Ureter (tissue), 1 donor: ENCODE results near the gene FLOT1. TPM values are rescaled to one million over a fixed set of nuclear protein-coding genes. Genes with fewer than 3 reads are reported as not detected.
A peak's percentile ranks its signal among the peaks of the same experiment; 100 is the strongest.

Experiments used
- DNase-seq: peaks from one replicate; pipeline ENCODE4 v3.0.0-alpha.2; 2020; ENCODE audit warnings: low spot score
- total RNA-seq: library from RNA; stranded (reverse); gene quantifications from one replicate; pipeline ENCODE4 v1.2.4, GENCODE V29; 2023
- donor health status: DM: yes; HTN: yes; CAD: no.

Gene FLOT1
- total RNA-seq, 1 donor from 2014 or later: 133 TPM

DNA sequence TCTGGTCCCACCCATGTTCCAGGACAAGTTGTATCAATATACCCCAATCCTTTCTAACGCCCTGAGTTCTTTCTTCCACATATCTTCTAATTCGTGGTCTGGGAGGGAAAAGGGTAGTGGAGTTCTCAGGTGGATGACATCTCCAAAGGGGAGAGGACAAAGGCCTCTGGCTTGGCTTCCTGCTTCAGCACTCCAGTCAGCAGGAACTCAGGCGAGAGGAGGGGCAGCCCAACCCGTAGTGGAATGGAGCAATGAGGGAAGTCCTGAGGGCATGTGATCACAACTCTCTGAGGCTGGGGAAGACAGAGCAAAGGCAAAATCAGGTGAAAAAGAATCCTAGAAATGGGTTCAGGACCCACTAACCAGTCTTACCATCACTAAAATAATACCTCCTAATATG is 42.1 kb downstream of the FLOT1 start:
- no peak for DNase-seq

- no peak for DNase-seq
Observed at GRCh38 chr6:30696432-30696831, 46.1 kb downstream of the FLOT1 start.

- no peak for DNase-seq
Observed at GRCh38 chr6:30691208-30691847, 51.2 kb downstream of the FLOT1 start.

DNA sequence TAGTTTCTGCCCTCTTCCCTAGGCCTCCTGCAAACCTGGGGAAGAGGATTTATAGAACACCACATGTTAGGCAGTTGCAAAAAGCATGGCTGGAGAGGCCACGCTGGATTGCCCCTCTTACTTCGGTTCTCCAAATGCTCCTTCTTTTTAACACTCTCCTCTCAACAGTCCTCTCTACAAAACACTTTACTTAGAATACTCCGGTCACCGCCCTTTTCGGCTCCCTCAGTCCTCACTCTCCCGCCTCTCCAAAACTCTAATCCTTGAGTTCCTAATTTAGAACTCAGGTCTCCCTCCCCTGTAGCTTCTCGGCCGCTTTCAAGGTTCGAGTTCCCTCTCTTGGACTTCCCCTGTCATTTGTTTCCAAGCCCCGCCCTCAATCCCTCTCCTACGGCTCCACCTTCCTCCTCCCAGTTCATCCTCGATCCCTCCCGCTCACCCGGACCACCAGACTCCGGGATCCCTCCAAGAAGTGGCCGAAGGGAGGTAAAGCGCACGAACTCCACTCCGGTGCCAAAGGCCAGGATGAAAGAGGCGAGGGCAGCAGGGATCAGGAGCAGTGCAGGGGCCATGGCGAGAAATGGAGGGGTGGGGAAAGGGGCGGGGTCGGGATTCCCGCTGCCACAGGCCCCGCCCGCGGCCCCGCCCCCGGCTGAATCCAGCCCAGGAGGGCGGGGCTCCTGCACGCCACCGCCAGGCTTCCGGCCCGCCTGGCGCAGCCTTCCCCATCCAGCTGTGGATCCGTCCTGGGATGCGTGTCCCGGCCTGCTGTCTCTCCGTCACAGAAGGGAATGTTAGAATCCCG is 51.9 kb downstream of the FLOT1 start, which contains the start of gene NRM:
TSS of gene NRM (minus strand) at position 582 of the 805 bp plus-strand sequence. CDS start at position 572, 10 bp downstream.
- DNase-seq: peak; percentile 88

- no peak for DNase-seq
Observed at GRCh38 chr6:30689985-30690384, 52.5 kb downstream of the FLOT1 start.

DNA sequence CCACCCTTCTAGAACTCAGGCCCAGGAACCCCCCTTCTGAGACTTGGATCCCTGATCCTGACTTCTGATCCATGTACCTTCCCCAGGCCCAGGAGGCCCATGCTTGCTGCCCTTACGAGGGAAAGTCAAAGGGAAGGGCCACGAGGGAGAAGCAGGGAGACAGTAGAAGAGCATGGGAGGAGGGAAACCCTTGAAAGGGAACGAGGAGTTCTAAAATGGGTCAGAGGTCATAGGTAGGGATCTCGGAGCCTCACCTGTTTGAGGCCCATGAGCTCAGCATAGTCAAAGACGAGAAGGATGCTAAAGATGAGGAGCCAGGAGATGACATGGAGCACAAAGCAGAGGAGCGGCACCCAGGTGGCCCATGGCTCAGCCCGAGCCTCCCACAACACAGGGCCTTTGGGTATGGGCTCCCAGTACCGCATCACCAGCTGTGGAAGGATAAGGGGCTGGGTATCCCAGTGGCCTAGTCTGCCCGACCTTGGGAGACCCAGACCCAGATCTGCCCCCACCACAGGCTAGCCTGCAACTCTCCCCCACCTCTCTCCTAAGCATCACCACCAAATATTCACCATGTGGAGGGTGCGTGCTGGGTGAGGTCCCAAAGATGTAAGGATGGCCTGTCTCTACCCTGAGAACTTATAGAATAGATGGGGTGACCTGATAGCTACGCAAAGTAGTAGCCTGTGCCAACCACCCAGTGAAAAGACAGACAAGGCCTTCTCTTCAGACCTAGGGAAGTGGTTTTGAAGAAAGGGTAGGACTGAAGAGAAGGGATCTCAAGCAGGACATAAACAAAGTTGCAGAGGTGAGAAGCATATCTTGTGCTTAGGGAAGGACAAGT is 53.2 kb downstream of the FLOT1 start:
- no peak for DNase-seq

- DNase-seq: no peak
Observed at GRCh38 chr6:30688569-30688968, 53.9 kb downstream of the FLOT1 start.

DNA sequence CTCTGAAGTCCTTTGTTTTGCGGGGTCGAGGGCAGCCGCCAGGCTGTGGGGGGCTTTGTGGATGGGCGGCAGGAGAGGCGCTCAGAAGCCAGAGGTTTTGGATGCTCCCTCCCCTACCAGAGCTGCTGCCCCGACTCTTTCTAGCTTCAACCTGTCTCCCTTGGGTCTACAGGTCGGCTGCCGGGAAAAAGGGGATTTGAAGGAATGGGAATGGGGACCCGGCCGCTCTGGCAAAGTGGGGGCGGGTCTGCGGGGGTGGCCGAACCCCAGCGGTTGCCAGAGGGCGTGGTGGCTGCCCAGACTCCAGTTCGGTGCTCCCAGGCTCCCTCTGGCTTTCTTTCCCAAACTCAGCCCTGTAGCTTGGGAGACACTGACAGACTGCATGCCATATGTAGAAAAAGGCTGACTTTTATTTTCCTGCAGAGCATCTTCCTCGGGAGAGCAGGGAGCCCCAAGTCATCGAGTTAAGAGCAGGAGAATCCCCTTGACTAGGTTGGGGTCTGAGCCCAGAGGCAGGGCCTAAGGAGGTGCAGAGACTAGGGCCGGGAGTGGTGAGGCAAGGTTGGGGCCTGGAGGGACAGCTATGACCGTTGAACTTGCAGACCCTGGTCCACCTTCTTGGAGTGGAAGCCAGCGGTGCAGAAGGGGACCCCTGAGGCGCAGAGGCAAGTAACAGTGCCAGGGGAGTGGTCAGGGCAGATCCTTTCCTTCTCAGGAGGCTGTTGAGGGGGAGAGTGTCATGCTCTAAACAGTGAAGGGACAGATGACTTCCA is 54.6 kb downstream of the FLOT1 start:
- peak; percentile 66 for DNase-seq

- peak; percentile 94 for DNase-seq
Observed at GRCh38 chr6:30686908-30687658, 55.4 kb downstream of the FLOT1 start.

- DNase-seq: peak; percentile 89
Observed at GRCh38 chr6:30686009-30686907, 56.2 kb downstream of the FLOT1 start, which contains the start of gene PPP1R18. Gene PPP1R18, minus strand, starts transcription at chr6:30686645. Its CDS starts 627 bp downstream, at chr6:30686018.

- no peak for DNase-seq
Observed at GRCh38 chr6:30685157-30686008, 57.1 kb downstream of the FLOT1 start.

DNA sequence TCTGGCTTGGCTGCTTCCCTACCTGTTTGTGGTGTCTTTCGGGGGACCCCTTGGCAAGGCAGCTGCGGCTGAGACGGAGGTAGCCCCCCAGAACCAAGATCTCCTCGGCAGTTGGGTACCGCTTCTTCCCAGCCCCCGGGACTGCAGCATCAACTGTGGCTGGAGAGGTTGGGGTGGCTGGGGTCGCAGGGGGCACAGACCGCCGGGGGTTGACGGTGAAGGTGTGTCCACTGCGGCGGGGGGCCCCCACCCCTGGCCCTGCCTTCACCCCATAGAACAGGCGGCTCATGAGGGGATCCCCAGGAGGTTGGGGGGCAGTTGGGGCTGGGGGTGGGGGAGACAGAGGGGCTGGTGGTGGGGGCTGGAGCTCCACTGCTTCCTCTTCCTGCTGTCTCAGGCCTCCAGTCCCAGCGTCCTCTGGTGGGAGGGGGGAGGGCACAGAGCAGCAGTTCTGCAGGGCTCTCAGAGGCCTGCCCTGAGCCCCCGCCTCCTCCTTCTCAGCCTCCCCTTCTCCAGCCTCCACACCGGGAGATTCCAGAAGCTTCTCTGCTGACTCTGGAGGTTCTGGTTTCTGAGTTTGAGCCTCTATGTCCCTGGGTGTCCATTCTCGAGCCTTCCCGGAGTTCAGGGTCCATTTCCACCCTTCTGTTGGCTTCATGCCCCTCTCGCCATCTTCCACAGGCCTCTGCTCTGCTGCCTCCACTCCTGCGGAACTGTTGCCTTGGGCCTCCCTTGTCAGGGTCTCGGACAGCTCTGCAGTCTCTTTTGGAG is 57.9 kb downstream of the FLOT1 start:
- peak; percentile 62 for DNase-seq

DNA sequence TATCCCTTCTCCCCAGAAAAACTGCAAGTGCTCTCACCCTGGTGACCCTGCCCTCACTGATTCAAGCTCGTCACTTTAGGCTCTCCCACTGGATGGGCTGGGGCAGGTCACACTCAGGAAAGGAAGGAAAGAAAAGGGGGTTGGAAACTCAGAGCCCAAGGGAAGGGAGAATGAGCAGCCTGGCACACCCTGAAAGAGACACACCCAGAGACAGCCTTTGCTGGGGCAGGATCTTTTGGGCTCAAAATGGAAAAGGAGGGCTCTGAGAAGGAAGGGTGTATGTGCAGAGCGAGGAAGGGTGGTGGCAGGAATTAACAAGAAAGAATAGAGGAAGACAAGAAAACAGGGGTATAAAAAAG is 58.5 kb downstream of the FLOT1 start:
- DNase-seq: no peak

DNA sequence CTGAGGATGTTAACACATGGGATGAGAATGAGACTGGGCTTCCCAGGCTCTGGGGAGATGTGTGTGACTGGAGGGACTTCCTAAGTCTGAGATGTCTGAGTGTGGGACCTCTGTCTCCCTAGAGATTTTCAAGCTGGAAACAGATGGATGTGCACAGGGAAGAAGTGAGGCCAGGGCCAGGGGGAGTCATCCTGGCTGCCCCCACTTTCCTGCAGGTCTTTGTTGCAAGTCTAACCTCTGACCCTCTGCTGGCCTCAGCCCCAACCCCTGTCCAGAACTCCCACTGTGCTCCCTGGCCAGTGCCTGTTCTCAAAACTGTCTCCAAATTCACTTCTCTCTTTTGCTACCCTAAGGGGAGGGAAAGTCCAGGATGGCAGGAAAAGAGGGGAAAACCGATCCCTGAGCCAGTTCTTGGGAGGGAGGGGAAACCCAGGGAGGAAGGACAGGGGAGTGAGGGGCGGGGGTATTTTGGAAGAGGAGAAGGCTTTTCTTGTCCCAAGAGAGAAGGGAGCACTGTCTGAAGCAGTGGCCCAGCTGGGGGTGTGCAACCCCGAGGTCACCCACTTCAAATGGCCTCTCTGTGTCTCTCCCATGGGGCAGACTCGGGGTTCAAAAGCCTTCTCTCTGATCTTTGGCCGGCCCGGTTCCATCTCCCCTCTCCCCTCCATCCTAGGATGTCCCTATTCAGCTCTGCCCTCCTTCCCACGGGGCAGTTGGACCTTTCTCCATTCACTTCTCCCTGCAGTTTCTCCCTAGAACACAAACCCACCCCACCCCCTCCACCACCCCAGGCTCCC is 59.1 kb downstream of the FLOT1 start:
- peak; percentile 58 for DNase-seq

DNA sequence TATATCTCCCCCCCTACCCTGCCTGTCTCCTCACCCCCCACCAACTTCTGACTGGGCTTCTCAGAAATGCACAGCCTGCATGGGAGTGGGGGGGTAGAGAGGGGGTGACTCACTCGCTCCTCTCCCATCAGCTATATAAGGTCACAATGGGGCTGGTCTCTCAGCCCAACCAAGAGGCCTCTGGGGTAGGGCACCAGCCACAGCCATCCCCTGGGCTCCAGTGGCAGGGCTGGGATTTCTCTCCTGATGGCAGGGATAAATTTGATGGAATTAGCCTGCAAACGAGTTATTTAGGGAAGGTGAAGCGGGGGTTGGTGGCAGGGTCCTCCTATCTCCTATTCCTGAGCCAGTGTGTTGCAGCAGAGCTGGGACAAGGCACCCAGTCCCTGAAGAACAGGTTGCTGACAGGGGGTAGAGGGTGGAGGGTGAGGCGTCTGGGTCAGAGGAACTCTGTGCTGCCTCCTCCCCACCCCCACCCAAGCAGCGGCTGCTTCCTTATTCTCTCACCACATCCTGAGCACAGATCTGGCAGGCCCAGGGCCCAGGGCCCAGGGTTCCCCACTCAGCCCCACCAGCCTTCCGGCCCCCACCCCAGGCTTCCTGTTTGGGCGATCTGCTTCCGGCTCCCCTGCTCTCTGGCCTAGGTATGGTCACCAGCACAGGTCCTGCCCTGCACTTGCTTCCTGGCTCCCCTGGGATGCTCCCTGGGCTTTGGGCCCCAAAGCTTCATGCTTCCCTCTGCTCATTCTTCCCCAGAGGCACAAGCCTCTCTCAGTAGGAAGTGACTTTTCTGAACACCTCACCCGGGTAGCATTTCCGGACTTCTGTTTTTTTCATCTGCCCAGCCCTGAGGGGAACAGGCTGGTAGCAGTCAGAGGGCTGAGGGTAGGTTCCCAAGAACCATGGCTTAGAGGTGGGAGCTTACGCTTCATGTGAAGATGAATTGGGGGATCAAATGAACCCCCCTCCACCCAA is 60.1 kb downstream of the FLOT1 start:
- peak; percentile 89 for DNase-seq

- no peak for DNase-seq
Observed at GRCh38 chr6:30681766-30682142, 60.7 kb downstream of the FLOT1 start.
